Subcutaneous abdominal adipose tissue (tissue), 5 donors: ENCODE data around the gene GRB14.

ENCODE experiments used
- H3K27ac ChIP-seq: one replicate; pipeline ENCODE4 v1.7.0; 2013; ENCODE audit warnings: low read depth, mild to moderate bottlenecking, inconsistent platforms, low read length, moderate library complexity
- H3K27me3 ChIP-seq, 5 donors: one replicate each; pipeline ENCODE4 v1.7.0; 2013; ENCODE audit warnings: low read length in 5 of 5, inconsistent platforms in 1 of 5; ENCODE audit not compliant: control insufficient read depth in 5 of 5, insufficient read depth in 4 of 5
- H3K36me3 ChIP-seq, 5 donors: one replicate each; pipeline ENCODE4 v1.7.0; 2013; ENCODE audit warnings: low read length in 5 of 5; ENCODE audit not compliant: control insufficient read depth in 5 of 5, insufficient read depth in 5 of 5
- H3K4me1 ChIP-seq, 5 donors: one replicate each; pipeline ENCODE4 v1.7.0; 2013; ENCODE audit warnings: low read length in 5 of 5, mild to moderate bottlenecking in 3 of 5, moderate library complexity in 1 of 5; ENCODE audit not compliant: control insufficient read depth in 5 of 5, insufficient read depth in 5 of 5
- H3K4me3 ChIP-seq, 5 donors: one replicate each; pipeline ENCODE4 v1.7.0; 2013; ENCODE audit warnings: low read length in 5 of 5, low read depth in 1 of 5
- H3K9ac ChIP-seq, 5 donors: one replicate each; pipeline ENCODE4 v1.7.0; 2013; ENCODE audit warnings: low read length in 5 of 5, mild to moderate bottlenecking in 4 of 5, moderate library complexity in 3 of 5
- H3K9me3 ChIP-seq, 5 donors: one replicate each; pipeline ENCODE4 v1.7.0; 2013; ENCODE audit warnings: low read length in 5 of 5; ENCODE audit not compliant: control insufficient read depth in 5 of 5
- donor health status: healthy.
- donor health status: healthy.
- donor health status: healthy.
- donor health status: healthy.
- donor health status: healthy.

Gene GRB14

DNA sequence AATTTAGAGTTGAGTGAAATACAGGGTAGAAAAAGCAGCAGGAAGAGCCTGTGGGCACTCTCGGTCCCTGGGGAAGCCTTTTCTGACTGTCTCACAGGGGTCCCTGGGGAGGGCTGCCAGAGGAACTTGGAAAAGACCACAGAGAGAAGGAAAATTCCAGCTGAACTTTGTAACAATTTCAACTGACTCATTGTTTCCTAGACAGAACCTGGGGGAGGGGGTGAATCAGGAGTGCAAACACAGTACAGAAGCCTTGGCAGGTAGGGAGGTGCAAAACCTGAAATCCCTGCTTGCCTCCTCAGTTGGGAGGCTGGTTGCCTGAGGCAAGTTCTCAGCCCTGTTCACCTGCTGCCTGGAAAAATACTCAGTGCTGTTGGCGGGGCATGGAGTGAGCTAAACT is 106.8 kb downstream of the GRB14 start:
- no peak overlapping the region for H3K27ac ChIP-seq
- H3K27me3 ChIP-seq = no peaks in the 10 kb centered on the region
- H3K9ac ChIP-seq = no peak overlapping the region
- peaks cover 0 to 15% (median 5%) of the 10 kb centered on the region in 5 donors for H3K9me3 ChIP-seq
- no peaks in the 10 kb centered on the region for H3K36me3 ChIP-seq
- H3K4me3 ChIP-seq = no peak overlapping the region
- peaks cover 2 to 20% (median 13%) of the 10 kb centered on the region in 5 donors for H3K4me1 ChIP-seq

DNA sequence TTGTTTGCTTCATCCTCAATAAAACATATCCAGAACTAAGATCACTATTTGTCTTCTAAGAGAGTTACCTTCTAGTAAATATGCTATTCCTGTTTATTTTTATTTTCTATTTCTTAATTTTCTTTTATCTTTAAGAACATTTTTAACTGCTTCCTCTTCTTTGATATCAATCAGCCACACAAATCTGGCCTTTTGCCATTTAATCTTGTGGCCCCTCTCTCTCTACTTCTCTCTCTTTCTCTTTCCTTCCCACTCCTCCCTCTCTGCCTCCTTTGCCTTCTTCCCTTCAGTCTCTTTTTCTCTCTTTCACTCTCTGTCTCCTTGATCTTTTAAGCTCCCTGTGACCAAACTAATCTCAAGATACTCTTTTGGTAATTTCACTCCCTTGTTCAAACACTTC is 108.4 kb downstream of the GRB14 start:
- H3K27me3 ChIP-seq = no peaks in the 10 kb centered on the region
- H3K36me3 ChIP-seq = no peaks in the 10 kb centered on the region
- peaks cover 0 to 12% (median 5%) of the 10 kb centered on the region in 5 donors for H3K9me3 ChIP-seq
- H3K27ac ChIP-seq = no peak overlapping the region
- no peak overlapping the region for H3K4me3 ChIP-seq
- no peak overlapping the region for H3K9ac ChIP-seq
- H3K4me1 ChIP-seq = peaks cover 2 to 20% (median 13%) of the 10 kb centered on the region in 5 donors

DNA sequence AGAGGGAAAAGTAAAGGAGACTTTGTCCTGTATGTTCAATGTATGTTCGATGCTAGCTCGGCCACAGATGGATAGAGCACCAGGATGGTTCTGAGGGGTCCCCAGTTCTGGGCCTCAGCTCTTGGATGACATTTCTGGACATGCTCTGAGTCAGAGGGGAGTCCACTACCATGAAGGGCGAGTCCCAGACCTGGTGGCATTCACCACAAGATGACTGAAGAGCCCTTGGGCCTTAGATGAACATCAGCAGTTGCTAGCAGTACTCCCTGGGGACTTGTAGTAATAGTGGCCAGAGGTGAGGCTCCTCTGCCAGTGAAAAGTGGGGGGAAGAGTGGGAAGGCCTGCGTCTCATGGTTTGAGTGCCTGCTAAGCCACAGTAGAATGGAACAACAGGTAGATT is 109.5 kb downstream of the GRB14 start:
- Histone ChIP-seq H3K36me3 (no peaks in the 10 kb centered on the region), H3K9ac (no peak overlapping the region), H3K9me3 (peaks cover 0 to 12% (median 5%) of the 10 kb centered on the region in 5 donors), H3K27me3 (no peaks in the 10 kb centered on the region), H3K4me1 (peaks cover 2 to 20% (median 13%) of the 10 kb centered on the region in 5 donors), H3K4me3 (no peak overlapping the region), H3K27ac (no peak overlapping the region)

DNA sequence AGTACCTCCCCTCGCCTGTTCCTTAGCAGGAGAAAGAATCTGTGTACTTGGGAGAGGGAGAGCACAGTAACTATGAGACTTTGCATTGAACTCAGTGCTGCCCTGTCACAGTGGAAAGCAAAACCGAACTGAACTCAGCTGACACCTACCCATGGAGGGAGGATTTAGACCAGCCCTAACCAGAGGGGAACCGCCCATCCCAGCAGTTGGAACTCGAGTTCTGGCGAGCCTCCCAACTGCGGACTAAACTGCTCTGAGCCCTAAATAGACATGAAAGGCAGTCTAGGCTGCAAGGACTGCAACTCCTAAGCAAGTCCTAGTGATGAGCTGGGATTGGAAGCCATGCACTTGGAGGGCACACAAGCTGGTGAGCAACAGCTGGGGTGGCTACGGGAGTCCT is 110.4 kb downstream of the GRB14 start:
- Histone ChIP-seq H3K27me3 (no peaks in the 10 kb centered on the region), H3K9ac (no peak overlapping the region), H3K36me3 (no peaks in the 10 kb centered on the region), H3K4me1 (peaks cover 2 to 20% (median 13%) of the 10 kb centered on the region in 5 donors), H3K4me3 (no peak overlapping the region), H3K9me3 (peaks cover 0 to 12% (median 3%) of the 10 kb centered on the region in 5 donors), H3K27ac (no peak overlapping the region)

DNA sequence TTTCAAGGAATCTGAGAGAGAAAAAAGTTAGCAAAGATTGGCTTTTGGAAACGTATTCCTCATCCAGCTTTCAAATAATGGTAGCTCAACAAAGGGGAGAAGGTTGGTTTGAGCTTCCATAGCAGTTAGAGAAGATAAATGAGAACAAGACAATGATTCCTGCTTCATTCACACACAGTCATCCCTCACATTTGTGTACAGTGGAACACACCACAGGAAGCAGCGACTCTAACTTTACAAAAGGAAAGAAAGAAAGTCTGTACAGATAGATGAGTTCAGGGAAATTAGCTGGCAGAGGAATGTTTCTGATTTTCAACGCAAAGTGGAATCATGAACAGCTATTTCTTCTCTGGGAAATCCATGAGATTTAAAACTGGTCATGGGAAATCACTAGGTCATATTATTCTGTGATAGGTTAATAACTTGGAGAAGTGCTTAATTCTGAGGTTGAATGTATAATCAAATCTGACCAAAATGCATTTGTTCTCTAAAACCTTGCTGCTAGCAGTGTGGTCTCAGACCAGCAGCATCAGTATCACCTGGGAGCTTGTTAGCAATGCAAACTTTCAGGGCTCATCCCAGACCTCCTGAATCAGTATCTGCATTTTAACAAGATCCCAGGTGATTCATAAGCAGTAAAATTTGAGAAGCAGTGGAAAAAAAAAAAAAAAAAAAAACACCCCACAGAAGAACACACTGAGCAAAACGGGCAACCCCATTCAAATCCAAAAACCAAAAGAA is 112.0 kb downstream of the GRB14 start:
- Histone ChIP-seq H3K27ac (no peak overlapping the region), H3K36me3 (no peaks in the 10 kb centered on the region), H3K4me3 (no peak overlapping the region), H3K27me3 (no peaks in the 10 kb centered on the region), H3K9me3 (no peaks in the 10 kb centered on the region), H3K9ac (no peak overlapping the region), H3K4me1 (peaks cover 2 to 17% (median 13%) of the 10 kb centered on the region in 5 donors)

DNA sequence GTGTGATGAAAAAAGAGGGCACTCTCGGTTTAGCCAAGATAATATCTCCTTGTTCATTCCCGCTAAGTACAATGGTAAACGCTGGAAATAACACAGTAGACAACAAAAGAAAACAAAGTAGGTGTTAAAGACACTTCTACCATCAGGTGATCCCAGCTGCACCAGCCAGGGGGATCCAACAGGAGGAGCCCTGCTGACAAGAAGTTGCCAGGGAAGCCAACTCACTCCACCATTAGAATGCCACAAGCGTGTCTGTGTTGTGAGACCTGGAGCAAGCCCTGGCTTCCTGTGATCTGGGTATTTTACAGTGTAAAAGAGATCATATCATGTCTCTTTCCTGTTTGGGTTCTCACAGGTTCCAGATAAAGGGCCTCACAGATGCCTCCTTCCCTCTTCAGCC is 117.0 kb downstream of the GRB14 start:
- Histone ChIP-seq H3K9ac (no peak overlapping the region), H3K27ac (no peak overlapping the region), H3K4me3 (no peak overlapping the region), H3K27me3 (no peaks in the 10 kb centered on the region), H3K4me1 (no peaks in the 10 kb centered on the region), H3K36me3 (no peaks in the 10 kb centered on the region), H3K9me3 (no peaks in the 10 kb centered on the region)

DNA sequence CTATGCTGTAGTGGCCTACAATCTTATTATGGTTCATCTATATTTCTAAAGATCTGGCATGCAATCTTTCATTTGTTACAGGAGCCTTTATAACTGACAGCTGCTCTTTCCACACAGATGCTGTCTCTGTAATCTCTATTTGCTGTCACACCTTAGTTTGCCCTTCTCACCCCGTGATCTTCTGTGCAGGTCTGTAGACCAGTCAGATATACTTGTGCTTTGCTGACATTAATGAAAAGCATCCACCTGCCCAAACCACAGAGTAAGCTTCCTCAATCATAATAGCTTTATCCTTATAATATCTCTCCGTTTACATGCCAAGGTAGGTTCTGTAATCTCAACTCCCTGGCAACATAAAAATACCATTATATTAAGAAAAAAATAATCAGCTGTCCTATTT is 122.4 kb downstream of the GRB14 start:
- Histone ChIP-seq H3K9me3 (no peaks in the 10 kb centered on the region), H3K27ac (no peak overlapping the region), H3K27me3 (no peaks in the 10 kb centered on the region), H3K4me1 (peaks cover 0 to 3% (median 0%) of the 10 kb centered on the region in 5 donors), H3K36me3 (no peaks in the 10 kb centered on the region), H3K9ac (no peak overlapping the region), H3K4me3 (no peak overlapping the region)

DNA sequence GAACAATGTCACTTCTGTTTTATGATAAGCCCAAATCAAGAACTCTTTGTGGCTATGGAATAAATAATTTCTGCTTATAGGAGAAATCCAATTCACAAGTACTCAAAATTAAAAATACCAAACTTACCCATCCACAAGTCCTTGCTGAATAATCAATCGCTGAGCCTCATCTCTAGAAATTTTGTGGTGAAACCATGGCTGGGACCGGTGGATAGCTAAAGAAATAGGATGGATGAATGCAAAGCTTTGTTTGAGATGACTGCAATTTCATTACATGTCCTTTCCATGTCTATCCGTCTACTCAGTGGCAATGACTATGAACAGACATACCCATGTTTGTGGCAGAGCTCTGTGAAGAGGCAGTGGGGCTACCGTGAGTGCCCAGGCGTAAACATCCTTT is 124.4 kb downstream of the GRB14 start:
- H3K27me3 ChIP-seq = no peaks in the 10 kb centered on the region
- H3K36me3 ChIP-seq = no peaks in the 10 kb centered on the region
- peaks cover 0 to 3% (median 0%) of the 10 kb centered on the region in 5 donors for H3K4me1 ChIP-seq
- H3K4me3 ChIP-seq = no peak overlapping the region
- no peaks in the 10 kb centered on the region for H3K9me3 ChIP-seq
- H3K9ac ChIP-seq = no peak overlapping the region
- no peak overlapping the region for H3K27ac ChIP-seq

DNA sequence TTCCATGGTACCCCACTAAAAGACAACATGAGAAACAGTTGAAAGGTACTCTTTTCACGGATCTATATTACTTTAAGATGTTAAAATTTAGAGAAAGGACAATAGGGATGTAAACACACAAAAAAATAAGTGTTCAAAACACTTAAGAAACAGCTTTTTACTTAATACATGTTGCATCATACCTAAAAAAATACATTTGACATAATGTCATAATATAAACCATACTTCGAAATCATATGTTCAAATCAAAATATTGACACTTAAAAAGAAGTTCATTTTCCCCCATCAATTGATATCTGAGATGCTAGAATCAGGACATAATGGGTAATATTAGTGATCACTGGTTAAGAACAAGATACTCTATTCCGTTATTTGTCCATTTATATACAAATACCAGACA is 124.9 kb downstream of the GRB14 start:
- Histone ChIP-seq H3K4me1 (peaks cover 0 to 3% (median 0%) of the 10 kb centered on the region in 5 donors), H3K27me3 (no peaks in the 10 kb centered on the region), H3K4me3 (no peak overlapping the region), H3K9me3 (no peaks in the 10 kb centered on the region), H3K27ac (no peak overlapping the region), H3K36me3 (no peaks in the 10 kb centered on the region), H3K9ac (no peak overlapping the region)

DNA sequence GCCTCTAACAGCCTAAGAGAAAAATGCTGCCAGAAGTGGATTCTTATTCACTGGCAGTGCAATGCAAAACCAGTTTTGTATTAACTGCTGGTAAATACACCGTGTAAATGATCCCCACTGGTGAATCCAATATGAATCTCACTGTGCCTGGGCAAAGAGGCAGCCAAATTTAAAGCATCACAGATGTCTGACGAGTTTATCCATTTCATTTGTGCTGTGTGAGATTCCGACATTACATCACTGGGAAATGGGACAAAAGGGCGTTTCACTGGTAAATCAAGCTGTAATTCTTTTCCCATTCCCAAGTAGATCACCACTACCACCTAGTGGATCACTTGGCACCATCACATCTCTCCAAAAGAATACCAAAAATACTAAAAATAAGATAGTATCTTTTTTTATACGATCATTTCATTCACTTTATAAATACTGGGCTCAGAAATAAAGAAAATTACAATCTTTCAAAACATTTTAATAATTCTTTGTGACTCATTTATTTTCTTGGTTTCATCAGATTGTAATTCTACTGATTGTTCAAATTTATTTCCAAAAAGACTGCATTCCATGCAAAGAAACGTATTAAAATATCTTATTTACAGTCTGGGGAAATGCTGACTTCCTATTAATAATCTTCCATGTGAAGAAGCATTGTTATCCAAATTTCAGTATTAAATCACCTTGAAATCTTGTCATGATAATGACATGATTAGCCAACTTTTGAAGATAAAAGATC is 125.6 kb downstream of the GRB14 start:
- no peak overlapping the region for H3K27ac ChIP-seq
- peaks cover 0 to 3% (median 0%) of the 10 kb centered on the region in 5 donors for H3K4me1 ChIP-seq
- no peak overlapping the region for H3K4me3 ChIP-seq
- no peak overlapping the region for H3K9ac ChIP-seq
- H3K36me3 ChIP-seq = no peaks in the 10 kb centered on the region
- no peaks in the 10 kb centered on the region for H3K27me3 ChIP-seq
- no peaks in the 10 kb centered on the region for H3K9me3 ChIP-seq
